GM18508 (cell line): ENCODE data around the gene SKIC2.
"Not testable (repeated sequence)": the region's sequence is repeated elsewhere in the genome, so short reads cannot be mapped to it uniquely, and the experiment has no call there.

Experiments
- ATAC-seq: cut with Tn5 transposase; IDR thresholded peaks from one replicate; pipeline ENCODE4 v1.9.1; 2021; ENCODE audit warnings: moderate number of reproducible peaks; ENCODE audit not compliant: insufficient read depth, unreplicated experiment

SKIC2 gene

GRCh38 chr6:32002546-32003268, 43.7 kb downstream of the SKIC2 start:
- not testable (repeated sequence) for ATAC-seq

- ATAC-seq = not testable (repeated sequence)
These were observed 44.3 kb downstream of the SKIC2 start for GRCh38 chr6:32003301-32003700.

- ATAC-seq = not testable (repeated sequence)
These were observed 45.4 kb downstream of the SKIC2 start for GRCh38 chr6:32004393-32004792.

- not testable (repeated sequence) for ATAC-seq
These were observed 46.0 kb downstream of the SKIC2 start for GRCh38 chr6:32004864-32005537.

GRCh38 chr6:32005538-32005880, 46.5 kb downstream of the SKIC2 start:
- not testable (repeated sequence) for ATAC-seq

- ATAC-seq = not testable (repeated sequence)
These were observed 47.1 kb downstream of the SKIC2 start for GRCh38 chr6:32005991-32006529.

GRCh38 chr6:32007086-32007485, 48.1 kb downstream of the SKIC2 start:
- ATAC-seq = not testable (repeated sequence)

GRCh38 chr6:32008037-32008436, 49.1 kb downstream of the SKIC2 start:
- ATAC-seq = not testable (repeated sequence)

- not testable (repeated sequence) for ATAC-seq
These were observed 49.6 kb downstream of the SKIC2 start for GRCh38 chr6:32008616-32009015.

DNA sequence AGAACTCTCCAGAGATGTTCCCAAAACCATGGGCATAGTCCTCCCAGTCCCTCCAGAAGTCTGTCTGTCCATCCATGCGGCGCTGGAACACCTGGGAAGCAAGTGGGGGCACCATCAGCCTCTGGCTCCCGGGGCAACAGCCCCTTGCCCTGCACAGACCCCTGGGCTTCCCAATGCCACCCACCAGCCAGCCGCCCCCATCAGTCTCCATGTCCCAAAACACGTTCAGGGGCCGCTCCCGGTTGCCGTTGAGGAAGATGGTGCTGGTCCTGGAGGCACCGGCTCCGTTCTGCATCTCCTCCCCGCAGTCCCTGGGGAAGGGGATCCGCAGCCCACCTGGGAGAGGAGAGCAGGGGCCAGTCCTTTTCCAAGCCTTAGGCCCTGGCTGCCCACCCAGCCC, 50.6 kb downstream of the SKIC2 start:
- not testable (repeated sequence) for ATAC-seq

DNA sequence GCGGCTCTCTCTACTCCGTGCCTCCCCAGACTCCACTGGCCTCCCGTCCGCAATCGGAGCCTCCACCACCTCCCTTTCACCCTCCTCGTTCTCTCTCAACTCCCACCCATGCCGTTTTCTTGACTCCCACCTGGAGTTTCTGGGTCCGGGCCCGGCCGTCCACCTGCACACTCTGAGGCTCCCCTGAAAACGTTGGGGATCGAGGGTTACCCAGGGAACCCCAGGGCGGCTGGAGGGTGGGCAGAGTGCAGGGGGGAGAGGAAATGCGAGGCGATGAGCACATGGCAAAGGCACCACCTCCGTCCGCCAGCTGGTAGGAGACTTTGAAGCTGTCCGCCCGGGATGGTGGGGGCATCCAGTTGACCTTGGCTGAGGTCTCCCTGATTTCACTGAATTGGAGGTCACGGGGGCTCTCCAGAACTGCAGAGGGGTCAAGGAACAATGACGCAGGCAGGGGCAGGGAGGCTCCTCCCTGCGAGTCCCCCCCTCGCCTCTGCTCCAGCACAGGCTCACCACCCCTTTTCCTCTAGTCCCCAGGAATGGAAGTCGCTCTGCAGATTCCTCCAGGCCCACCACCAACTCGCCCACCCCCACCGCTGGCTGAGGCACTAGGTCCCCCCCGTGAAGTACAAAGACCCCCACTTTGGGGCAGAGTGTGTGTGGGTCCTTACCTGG, 52.0 kb downstream of the SKIC2 start:
- ATAC-seq = not testable (repeated sequence)

DNA sequence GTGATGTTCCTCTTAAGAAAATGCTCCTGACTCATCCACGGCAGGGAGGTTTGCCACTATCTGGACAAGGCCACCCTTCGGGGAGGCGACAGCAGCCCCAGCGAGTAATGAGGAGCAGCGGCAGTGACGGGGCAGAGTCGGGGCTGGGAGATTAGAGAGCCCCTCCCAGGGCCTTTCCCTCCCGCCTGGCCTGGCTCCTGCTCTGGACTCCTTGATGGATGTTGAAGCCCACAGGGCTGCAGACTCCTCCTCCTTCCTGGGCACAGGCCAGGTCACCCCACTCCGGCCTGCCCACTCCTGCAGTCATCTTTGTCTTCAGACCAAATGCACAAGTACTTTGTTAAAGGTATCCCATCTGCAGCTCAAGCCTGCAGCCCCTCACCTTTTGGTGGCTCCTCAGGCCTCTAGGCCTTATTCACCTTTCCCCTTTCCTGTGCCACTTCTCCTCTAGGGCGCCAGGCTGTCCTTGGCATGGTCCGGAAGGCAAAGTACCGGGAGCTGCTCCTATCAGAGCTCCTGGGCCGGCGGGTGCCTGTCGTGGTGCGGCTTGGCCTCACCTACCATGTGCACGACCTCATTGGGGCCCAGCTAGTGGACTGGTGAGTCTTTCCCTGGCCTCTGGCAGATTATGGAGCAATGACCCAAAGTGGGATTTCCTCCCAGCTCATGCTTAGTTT, 54.1 kb downstream of the SKIC2 start:
- not testable (repeated sequence) for ATAC-seq

DNA sequence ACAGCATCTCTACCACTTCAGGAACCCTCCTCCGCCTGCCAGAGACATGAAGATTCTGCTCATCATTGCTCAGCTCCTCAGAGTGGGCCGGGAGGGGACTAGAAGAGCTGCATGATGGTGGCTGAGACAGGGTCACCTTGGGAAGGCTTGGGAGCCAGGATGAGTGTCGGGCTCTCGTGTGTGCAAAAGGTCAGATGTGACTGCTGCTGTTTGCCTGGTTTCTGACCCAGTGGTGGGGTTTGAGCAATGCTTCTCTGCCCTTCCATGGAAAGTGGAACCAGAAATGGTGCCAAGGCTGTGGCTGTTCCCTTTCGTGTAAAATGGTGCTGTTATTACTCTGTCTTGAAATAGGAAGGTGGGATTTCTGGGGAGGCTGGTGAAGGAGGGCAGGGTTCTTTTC, 54.8 kb downstream of the SKIC2 start:
- not testable (repeated sequence) for ATAC-seq

DNA sequence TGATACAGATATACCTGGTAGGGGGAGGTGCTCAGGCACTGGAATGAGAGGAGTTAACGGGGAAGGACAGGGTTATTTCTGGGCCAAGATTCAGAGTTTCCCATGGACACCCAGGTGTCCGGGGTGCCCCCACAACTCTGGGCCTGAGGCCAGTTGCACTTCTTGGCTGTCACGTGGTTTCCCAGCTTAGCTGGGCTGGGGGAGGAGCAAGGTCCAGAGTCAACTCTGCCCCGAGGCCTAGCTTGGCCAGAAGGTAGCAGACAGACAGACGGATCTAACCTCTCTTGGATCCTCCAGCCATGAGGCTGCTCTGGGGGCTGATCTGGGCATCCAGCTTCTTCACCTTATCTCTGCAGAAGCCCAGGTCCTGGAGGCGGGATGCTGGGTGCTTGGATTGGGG, 55.6 kb downstream of the SKIC2 start, which contains the start of gene C4B:
Gene C4B (plus strand): TSS at position 249 of the 400 bp plus-strand sequence. CDS start 51 bp downstream, at position 300.
- ATAC-seq = not testable (repeated sequence)
